Cardiac muscle cell (in vitro differentiated cells and primary cell): ENCODE results near the gene NME1. TPM values are rescaled to one million over a fixed set of nuclear protein-coding genes. Genes with fewer than 3 reads are reported as not detected.

ENCODE experiments used
- DNase-seq, 2 donors: peaks; one replicate each; pipeline versions ENCODE4 v3.0.0 to v3.0.0-alpha.2; 2010 to 2017; ENCODE audit warnings: low read depth in 1 of 2, low spot score in 1 of 2
- H3K27ac ChIP-seq: fragments of 200-600 bp; sonication (generic); 2 replicates; pipeline ENCODE4 v1.5.1; 2016
- H3K27me3 ChIP-seq: fragments of 200-600 bp; sonication (generic); 2 replicates; pipeline ENCODE4 v1.6.0; 2016; ENCODE audit warnings: control low read depth
- H3K36me3 ChIP-seq: fragments of 200-600 bp; sonication (generic); 2 replicates; pipeline ENCODE4 v1.5.1; 2016; ENCODE audit warnings: control low read depth
- H3K4me1 ChIP-seq: fragments of 200-600 bp; sonication (generic); 2 replicates; pipeline ENCODE4 v1.8.1; 2017; ENCODE audit warnings: low read depth, mild to moderate bottlenecking, mixed run types
- H3K4me3 ChIP-seq: fragments of 200-600 bp; sonication (generic); 2 replicates; pipeline ENCODE4 v1.5.1; 2016; ENCODE audit warnings: mild to moderate bottlenecking
- H3K9me3 ChIP-seq: fragments of 200-600 bp; sonication (generic); 2 replicates; pipeline ENCODE4 v1.5.1; 2017; ENCODE audit warnings: low read depth, mild to moderate bottlenecking, control low read depth
- CTCF ChIP-seq: IDR thresholded peaks from 2 replicates; pipeline ENCODE4 v1.5.1; 2012; ENCODE audit warnings: low read depth, mild to moderate bottlenecking, low read length
- polyA plus RNA-seq: library from polyadenylated mRNA; unstranded; fragments of >200 nt; fragmentation: Nextera tagmentation; extraction: Ambion mirVana; gene quantifications from 2 replicates; pipeline ENCODE4 v1.2.1, GENCODE V29; 2016
- total RNA-seq: library from RNA; depleted of rRNA; stranded (reverse); fragments of >200 nt; gene quantifications from 2 replicates; pipeline ENCODE4 v1.2.3, GENCODE V29; 2016

The NME1 gene
- total and polyA plus RNA-seq, 2 experiments from 2014 or later, result 58.9 to 194 TPM

DNA sequence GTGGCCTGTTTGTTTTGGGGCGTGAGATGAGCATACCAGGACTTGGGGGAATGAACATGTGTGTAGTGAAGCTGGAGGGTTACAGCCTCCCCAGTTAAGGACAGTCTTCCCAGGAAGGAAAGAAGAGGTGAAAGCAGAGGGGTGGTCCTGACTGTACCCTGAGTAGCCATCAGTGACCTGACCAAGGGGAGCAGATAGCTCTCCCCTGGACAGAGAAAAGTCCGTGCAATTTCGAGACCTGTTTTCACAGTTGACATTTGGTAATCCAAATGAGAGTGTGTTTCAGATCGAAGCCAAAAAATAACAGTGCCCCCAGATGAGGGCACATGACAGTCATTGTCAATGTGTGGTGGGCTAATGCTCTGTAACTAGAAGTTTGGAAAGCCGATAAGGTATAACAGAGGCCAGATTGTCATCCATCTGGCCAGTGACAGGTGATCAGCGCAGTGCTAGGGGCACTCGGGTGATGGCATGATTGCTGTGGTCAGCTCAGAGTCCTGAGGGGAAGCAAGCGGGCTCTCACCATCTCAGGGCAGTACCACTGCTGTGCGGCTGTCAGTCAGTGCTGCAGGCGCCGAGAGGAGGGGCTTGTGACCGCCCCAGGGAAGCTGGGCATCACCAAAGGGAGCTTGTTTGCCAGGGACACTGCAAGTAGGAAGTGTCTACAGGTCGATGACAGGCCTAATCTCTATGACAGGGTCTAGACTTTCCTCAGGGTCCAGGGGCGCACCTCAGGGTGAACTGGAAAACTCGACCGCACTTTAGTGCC, 11.7 kb downstream of the NME1 start:
- Histone ChIP-seq H3K4me3 (peak overlapping the region; percentile 78), H3K36me3 (peaks cover 18% of the 10 kb centered on the region), H3K27me3 (no peaks in the 10 kb centered on the region), H3K27ac (no peak overlapping the region), H3K4me1 (no peaks in the 10 kb centered on the region), H3K9me3 (no peaks in the 10 kb centered on the region)
- no peak for TF ChIP-seq CTCF
- DNase-seq, result no peak

- no peak for DNase-seq
- Histone ChIP-seq H3K36me3 (peaks cover 18% of the 10 kb centered on the region), H3K4me3 (peak overlapping the region; percentile 78), H3K9me3 (no peaks in the 10 kb centered on the region), H3K4me1 (no peaks in the 10 kb centered on the region), H3K27ac (peak overlapping the region; percentile 80), H3K27me3 (no peaks in the 10 kb centered on the region)
- no peak for TF ChIP-seq CTCF
Measured at GRCh38 chr17:51165680-51166197, 12.4 kb downstream of the NME1 start.

DNA sequence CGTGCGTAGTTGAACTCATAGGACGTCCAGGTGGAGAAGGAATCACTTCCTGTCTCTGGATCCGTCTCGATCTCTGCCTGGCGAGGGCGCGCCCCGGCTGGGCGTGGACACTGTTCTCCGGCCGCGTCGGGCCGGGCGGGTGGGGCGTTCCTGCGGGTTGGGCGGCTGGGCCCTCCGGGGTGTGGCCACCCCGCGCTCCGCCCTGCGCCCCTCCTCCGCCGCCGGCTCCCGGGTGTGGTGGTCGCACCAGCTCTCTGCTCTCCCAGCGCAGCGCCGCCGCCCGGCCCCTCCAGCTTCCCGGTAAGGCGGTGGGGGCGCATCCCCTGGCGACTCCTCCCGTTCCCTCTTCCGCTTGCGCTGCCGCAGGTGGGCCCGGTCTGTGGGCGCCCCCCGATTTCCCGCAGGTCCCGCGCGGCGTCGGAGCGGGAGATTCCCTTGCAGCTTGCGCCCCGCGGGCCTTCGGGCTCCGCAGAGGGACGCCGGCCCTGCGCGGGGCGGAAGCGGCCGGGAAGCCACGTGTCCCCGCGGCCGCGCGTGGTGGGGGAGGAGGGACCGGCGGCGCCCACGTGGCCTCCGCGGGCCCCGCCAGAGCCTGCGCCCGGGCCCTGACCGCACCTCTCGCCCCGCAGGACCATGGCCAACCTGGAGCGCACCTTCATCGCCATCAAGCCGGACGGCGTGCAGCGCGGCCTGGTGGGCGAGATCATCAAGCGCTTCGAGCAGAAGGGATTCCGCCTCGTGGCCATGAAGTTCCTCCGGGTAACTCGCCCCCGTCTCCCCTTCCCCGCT, 13.0 kb downstream of the NME1 start, which contains the start of gene NME2:
Gene NME2 (plus strand): TSS at position 214 of the 789 bp plus-strand sequence. CDS start 420 bp downstream, at position 634.
- TF ChIP-seq CTCF, result no peak
- peak within 1 kb of the TSS; percentile 80 for H3K27ac ChIP-seq
- DNase-seq, result peak; percentile 86 to 92
- peak within 1 kb of the TSS; percentile 78 for H3K4me3 ChIP-seq
- no peaks in the 10 kb centered on the region for H3K27me3 ChIP-seq
- no peaks in the 10 kb centered on the region for H3K9me3 ChIP-seq
- peaks cover 18% of the 10 kb centered on the region for H3K36me3 ChIP-seq
- H3K4me1 ChIP-seq, result no peaks in the 10 kb centered on the region

GRCh38 chr17:51166987-51167931, 13.9 kb downstream of the NME1 start:
- Histone ChIP-seq H3K4me1 (no peaks in the 10 kb centered on the region), H3K36me3 (peaks cover 21% of the 10 kb centered on the region), H3K27me3 (no peaks in the 10 kb centered on the region), H3K27ac (peak overlapping the region; percentile 80), H3K9me3 (no peaks in the 10 kb centered on the region), H3K4me3 (peak overlapping the region; percentile 78)
- peak; percentile 55 to 75 for DNase-seq
- peak; percentile 85 for TF ChIP-seq CTCF

DNA sequence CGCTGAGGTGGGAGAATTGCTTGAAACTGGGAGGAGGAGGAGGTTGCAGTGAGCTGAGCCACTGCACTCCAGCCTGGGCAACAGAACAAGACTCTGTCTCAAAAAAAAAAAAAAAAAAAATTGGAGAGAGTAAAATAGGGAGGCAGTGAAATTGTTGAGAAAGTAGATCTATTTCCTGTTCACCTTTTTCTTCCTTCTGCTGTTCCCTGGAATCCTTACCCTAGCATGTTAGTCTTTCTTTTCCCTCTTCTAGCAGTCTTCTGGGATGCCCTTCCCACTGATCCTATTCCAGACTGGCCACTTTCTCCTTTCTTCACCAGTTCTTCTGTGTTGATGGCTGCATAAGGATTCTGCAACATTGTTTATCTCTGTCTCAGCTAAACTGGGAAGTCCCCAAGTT, 16.0 kb downstream of the NME1 start:
- no peaks in the 10 kb centered on the region for H3K4me1 ChIP-seq
- no peaks in the 10 kb centered on the region for H3K9me3 ChIP-seq
- TF ChIP-seq CTCF, result no peak
- H3K4me3 ChIP-seq, result no peak overlapping the region
- no peaks in the 10 kb centered on the region for H3K27me3 ChIP-seq
- H3K27ac ChIP-seq, result no peak overlapping the region
- H3K36me3 ChIP-seq, result peaks cover 21% of the 10 kb centered on the region
- no peak for DNase-seq
